ENCODE results near the gene AKR1C3.

DNA sequence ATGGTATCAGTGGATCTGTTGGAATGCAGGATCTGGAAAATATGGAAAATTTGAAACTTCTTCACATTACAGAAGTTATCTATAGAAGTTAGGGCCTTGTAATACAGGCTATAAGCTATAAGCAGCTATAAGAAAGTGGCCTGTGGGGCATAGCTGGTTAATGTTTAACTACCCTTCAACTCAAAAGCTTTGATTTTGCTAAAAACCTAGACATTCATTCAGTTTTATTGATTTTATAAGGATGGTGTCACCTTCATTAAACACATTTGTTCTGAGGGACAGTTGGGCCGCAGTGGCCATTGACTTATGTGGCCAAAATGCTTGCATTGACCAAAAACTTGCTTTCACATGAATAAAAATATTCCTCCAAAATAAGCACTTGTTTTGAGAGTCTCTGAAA lies 13.1 kb upstream of the AKR1C3 start:
- TF ChIP-seq, protein P1, sequence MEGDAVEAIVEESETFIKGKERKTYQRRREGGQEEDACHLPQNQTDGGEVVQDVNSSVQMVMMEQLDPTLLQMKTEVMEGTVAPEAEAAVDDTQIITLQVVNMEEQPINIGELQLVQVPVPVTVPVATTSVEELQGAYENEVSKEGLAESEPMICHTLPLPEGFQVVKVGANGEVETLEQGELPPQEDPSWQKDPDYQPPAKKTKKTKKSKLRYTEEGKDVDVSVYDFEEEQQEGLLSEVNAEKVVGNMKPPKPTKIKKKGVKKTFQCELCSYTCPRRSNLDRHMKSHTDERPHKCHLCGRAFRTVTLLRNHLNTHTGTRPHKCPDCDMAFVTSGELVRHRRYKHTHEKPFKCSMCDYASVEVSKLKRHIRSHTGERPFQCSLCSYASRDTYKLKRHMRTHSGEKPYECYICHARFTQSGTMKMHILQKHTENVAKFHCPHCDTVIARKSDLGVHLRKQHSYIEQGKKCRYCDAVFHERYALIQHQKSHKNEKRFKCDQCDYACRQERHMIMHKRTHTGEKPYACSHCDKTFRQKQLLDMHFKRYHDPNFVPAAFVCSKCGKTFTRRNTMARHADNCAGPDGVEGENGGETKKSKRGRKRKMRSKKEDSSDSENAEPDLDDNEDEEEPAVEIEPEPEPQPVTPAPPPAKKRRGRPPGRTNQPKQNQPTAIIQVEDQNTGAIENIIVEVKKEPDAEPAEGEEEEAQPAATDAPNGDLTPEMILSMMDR (IDR thresholded peaks at IDR 0.05): no peak
- no peak for TF ChIP-seq POLR2A (IDR thresholded peaks at IDR 0.05)
